Activated CD4-positive, alpha-beta memory T cell treated with anti-CD3 and anti-CD28 coated beads for 36 hours (primary cell): Measurements from ENCODE around the gene AMDHD1. TPM values are rescaled to one million over a fixed set of nuclear protein-coding genes. Genes with fewer than 3 reads are reported as not detected.

Experiments
- CTCF ChIA-PET: fragments of 350-600 bp; sonication (Branson Sonifier 250); formaldehyde crosslinking; loops from one replicate; lab custom pipeline; 2021; ENCODE audit warnings: antibody characterized with exemption, inconsistent platforms; lab: Charles Lee
- POLR2A ChIA-PET: fragments of 350-600 bp; sonication (Branson Sonifier 250); formaldehyde crosslinking; loops from one replicate; lab custom pipeline; 2021; ENCODE audit warnings: antibody characterized with exemption; lab: Charles Lee
- DNase-seq: peaks from one replicate; pipeline ENCODE4 v3.0.0-alpha.2; 2020
- H3K27ac Mint-ChIP-seq: one replicate; pipeline ENCODE4 v1.8.0; 2021; ENCODE audit warnings: mixed read lengths
- H3K27me3 Mint-ChIP-seq: one replicate; pipeline ENCODE4 v1.8.0; 2021; ENCODE audit warnings: mixed read lengths
- H3K36me3 Mint-ChIP-seq: one replicate; pipeline ENCODE4 v1.8.0; 2021; ENCODE audit warnings: mixed read lengths
- H3K4me1 Mint-ChIP-seq: one replicate; pipeline ENCODE4 v1.8.0; 2021; ENCODE audit warnings: low read depth, mixed read lengths
- H3K4me3 Mint-ChIP-seq: one replicate; pipeline ENCODE4 v1.8.0; 2021; ENCODE audit warnings: mild to moderate bottlenecking, mixed read lengths
- H3K9me3 Mint-ChIP-seq: one replicate; pipeline ENCODE4 v1.8.0; 2021; ENCODE audit warnings: mixed read lengths
- intact Hi-C: fragments of 100-400 bp; cut with micrococcal nuclease; formaldehyde crosslinking; loops from one replicate; pipeline ENCODE4 v1.15.1; 2023
- total RNA-seq, 2 experiments: library from RNA; stranded (reverse); gene quantifications; one replicate each; pipeline ENCODE4 v1.2.3, GENCODE V29; 2021

AMDHD1 gene
- total RNA-seq, 2 experiments from 2014 or later = 1.5 to 2.1 TPM

DNA sequence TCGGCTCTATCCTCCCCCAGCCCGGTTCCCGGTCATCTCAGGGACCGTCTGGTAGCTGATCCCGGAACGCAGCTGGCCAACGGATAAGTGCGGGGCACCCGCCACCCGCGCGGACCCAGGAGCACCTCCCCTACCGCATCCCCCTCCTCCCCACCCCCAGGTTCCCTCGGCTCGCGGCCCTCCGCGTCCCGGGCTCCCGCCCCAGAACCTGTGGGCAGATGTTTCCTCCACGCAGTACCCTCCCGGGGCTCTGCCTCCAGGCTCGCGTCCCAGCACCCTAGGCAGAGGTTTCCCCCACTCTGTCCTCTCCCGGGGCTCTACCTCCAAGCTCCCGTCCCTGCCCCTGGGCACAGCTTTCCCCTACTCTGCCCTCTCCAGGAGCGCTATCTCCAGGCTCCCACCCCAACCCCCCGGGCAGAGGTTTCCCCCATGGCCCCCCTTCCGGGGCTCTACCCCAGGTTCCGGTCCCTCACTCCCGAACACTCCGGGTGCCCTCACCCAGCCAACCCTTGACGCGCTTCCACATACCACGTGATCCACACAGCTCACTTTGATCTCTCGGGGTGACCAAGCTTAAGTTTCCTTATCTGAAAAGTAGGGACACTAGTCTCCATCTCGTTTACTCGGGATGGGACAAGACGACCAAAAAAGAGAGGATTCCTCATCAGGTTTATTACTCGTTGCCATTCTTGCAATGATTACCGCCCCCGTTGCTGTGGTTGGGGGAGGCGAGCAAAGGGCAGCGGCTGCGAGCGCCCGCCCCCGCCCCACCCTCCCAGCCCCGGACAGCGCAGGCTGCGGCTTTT is 404 bp upstream of the AMDHD1 start, which contains the start of gene CCDC38:
Gene CCDC38, minus strand, starts transcription at position 91 of the 806 bp plus-strand sequence. CDS start 6,105 bp downstream, outside the sequence.
- peak; percentile 90 for DNase-seq
- intact Hi-C loops = loop anchor here (1.0 to 10.0 kb wide), 7 partner anchors 24 to 964 kb away; partner anchors contain the start of genes LTA4H, METAP2, NEDD1 and SNRPF
- Mint-ChIP-seq H3K27ac (peak within 1 kb of the TSS; percentile 86), H3K36me3 (no peaks in the 10 kb centered on the region), H3K27me3 (no peaks in the 10 kb centered on the region), H3K4me3 (peak within 1 kb of the TSS; percentile 83), H3K4me1 (peaks cover 10% of the 10 kb centered on the region), H3K9me3 (no peaks in the 10 kb centered on the region)
- POLR2A ChIA-PET = interaction anchor here (0.8 to 1.8 kb wide), 7 partner anchors 10 to 726 kb away, joined by 3 to 7 read pairs (median 5); partner anchors contain the start of genes FGD6, METAP2 and VEZT
- CTCF ChIA-PET = interaction anchor here (0.6 to 5.4 kb wide), 11 partner anchors 9 to 574 kb away, joined by 3 to 48 read pairs (median 3); no protein-coding TSS in a partner anchor

DNA sequence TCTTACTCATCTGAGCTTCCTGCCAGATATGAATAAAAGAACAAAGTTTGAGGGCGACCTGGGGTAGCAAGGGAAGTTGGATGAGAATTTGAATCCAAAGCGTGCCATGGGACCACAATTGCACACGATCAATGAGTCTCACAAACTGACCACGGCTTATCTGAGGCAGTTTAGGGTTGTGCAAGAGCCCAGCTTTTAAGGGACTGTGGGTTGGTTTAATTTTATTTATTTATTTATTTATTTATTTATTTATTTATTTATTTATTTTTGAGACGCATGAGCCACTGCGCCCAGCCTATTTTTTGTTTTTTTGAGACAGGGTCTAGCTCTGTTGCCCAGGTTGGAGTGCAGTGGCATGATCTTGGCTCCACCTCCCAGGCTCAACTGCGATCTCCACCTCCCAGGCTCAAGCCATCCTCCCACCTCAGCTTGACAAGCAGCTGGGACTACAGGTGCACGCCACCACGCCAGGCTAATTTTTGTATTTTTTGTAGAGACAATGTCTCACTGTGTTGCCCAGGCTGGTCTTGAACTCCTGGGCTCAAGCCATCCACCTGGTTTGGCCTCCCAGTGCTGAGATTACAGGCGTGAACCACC is 1.1 kb downstream of the AMDHD1 start:
- Mint-ChIP-seq H3K4me3 (peak overlapping the region; percentile 83), H3K36me3 (no peaks in the 10 kb centered on the region), H3K27me3 (no peaks in the 10 kb centered on the region), H3K9me3 (no peaks in the 10 kb centered on the region), H3K27ac (no peak overlapping the region), H3K4me1 (peaks cover 10% of the 10 kb centered on the region)
- ChIA-PET CTCF (interaction anchor here (0.7 to 5.4 kb wide), 4 partner anchors 9 to 117 kb away, joined by 3 to 48 read pairs (median 6); no protein-coding TSS in a partner anchor), POLR2A (interaction anchor here (0.6 to 1.6 kb wide), 3 partner anchors 11 to 470 kb away, joined by 3 to 4 read pairs (median 4); partner anchors contain the start of gene METAP2)
- no peak for DNase-seq
- intact Hi-C loops = loop anchor here (5.0 to 10.0 kb wide), 2 partner anchors 271 to 472 kb away; partner anchors contain the start of gene METAP2

DNA sequence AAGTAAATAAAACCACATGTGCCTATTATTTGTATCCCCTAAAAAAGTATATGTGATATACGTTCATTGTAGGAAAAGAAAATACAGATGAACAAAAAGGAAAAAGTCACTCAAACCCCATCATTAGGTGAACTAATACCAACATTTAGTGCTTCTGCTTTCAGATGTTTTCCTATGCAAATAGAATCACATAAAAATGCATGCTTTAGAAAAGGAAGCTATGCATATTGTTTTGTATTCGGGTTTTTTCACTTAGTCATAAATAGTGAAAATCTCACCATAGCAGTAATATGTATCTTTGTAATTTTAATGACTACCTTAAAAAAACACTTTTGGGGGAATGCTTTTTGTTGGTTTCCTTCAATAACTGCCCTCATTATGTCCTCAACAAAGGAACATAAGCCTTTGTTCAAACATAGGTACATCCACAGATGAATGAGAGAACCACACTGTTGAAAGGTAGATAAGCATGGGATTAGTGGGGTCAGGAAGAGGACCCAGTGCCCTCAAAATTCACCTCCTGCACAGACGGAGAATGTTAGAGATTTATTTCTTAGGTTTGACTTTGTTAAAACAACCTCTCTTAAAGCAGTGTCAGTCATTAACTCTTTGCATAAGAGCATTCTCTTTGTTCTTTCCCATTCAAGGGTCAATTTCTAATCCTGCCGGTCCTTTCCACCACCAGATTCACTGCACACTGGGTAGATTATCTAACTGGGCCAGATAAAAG is 6.5 kb downstream of the AMDHD1 start:
- no peak for DNase-seq
- Mint-ChIP-seq H3K9me3 (no peaks in the 10 kb centered on the region), H3K27me3 (no peaks in the 10 kb centered on the region), H3K4me3 (no peak overlapping the region), H3K36me3 (no peaks in the 10 kb centered on the region), H3K27ac (no peak overlapping the region), H3K4me1 (no peaks in the 10 kb centered on the region)
- intact Hi-C loops = loop anchor here (10.0 kb wide), 1 partner anchor 265 kb away; no protein-coding TSS in a partner anchor
- ChIA-PET POLR2A (no interaction called here), CTCF (no interaction called here)

DNA sequence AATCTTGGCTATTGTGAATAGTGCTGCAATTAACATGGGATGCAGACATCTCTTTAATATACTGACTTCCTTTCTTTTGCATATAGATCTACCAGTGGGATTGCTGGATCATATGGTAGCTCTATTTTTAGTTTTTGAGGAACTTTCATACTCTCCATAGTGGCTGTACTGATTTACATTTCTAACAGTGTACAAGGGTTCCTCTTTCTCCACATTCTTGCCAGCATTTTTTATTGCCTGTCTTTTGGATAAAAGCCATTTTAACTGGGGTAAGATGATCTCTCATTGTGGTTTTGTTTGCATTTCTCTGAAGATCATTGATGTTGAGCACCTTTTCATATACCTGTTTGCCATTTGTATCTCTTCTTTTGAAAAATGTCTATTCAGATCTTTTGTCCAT is 8.4 kb downstream of the AMDHD1 start:
- no peaks in the 10 kb centered on the region for H3K4me1 Mint-ChIP-seq
- intact Hi-C loops = no loop called here
- CTCF ChIA-PET = interaction anchor here (1.3 kb wide), 1 partner anchor 9 kb away, joined by 3 read pairs; the partner anchor contains the start of genes AMDHD1 and CCDC38
- H3K4me3 Mint-ChIP-seq = no peak overlapping the region
- H3K27me3 Mint-ChIP-seq = no peaks in the 10 kb centered on the region
- H3K9me3 Mint-ChIP-seq = no peaks in the 10 kb centered on the region
- POLR2A ChIA-PET = interaction anchor here (2.2 kb wide), 1 partner anchor 9 kb away, joined by 6 read pairs; the partner anchor contains the start of genes AMDHD1 and CCDC38
- no peak overlapping the region for H3K27ac Mint-ChIP-seq
- no peaks in the 10 kb centered on the region for H3K36me3 Mint-ChIP-seq
- no peak for DNase-seq

DNA sequence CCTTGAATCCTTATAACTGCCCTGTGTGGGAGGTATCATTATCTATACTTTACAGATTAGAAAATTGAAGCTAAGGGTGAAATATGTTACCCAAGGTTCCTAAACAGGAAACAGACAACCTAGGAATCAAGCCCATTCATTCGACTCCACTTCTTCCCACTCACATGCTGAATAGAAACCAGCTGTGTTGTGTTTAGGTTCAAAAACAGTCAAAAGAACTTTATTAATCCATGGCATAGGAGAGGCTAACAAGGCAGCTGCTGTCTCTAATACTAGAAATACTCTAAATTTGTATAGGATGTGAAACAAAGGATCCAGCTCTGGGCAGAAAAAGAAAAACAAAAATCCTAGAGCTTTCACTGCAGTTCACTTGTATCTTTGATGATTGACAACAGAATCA is 9.9 kb downstream of the AMDHD1 start:
- Mint-ChIP-seq H3K9me3 (no peaks in the 10 kb centered on the region), H3K27ac (no peak overlapping the region), H3K4me3 (no peak overlapping the region), H3K36me3 (no peaks in the 10 kb centered on the region), H3K27me3 (no peaks in the 10 kb centered on the region), H3K4me1 (no peaks in the 10 kb centered on the region)
- POLR2A ChIA-PET = interaction anchor here (0.5 to 2.2 kb wide), 2 partner anchors 10 to 375 kb away, joined by 3 to 6 read pairs; partner anchors contain the start of genes AMDHD1 and CCDC38
- intact Hi-C loops = no loop called here
- no peak for DNase-seq
- CTCF ChIA-PET = interaction anchor here (1.2 to 1.5 kb wide), 2 partner anchors 9 to 46 kb away, joined by 5 to 6 read pairs; no protein-coding TSS in a partner anchor

DNA sequence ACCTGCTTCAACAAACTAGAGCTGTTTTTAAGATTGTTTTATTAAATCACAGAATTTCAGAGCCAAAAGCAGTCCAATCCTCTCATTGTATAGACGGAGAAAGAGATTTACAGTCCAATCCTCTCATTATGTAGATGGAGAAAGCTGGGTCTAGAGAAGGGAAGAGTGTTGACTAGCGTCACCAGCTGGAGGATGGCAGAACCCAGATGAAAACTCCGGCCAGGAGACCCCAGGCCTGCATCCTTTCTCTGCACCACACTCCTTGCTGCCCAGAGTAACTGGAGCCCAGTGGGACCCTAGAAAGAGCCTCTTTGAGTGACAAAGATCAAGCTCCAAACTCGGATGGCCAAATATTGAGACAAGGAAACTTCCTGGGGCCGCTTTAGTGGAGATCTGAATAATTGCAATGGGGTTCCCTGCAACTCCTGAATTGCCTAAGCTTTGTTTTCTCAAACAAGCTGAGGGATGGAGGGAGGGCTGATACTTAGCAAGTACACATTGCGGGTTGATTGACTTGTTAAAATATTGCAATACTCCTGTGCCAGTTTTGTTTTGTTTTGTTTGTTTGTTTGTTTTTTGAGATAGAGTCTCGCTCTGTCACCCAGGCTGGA is 12.5 kb downstream of the AMDHD1 start:
- no peaks in the 10 kb centered on the region for H3K4me1 Mint-ChIP-seq
- no peaks in the 10 kb centered on the region for H3K36me3 Mint-ChIP-seq
- H3K27me3 Mint-ChIP-seq = no peaks in the 10 kb centered on the region
- no peak overlapping the region for H3K27ac Mint-ChIP-seq
- H3K4me3 Mint-ChIP-seq = no peak overlapping the region
- no peak for DNase-seq
- intact Hi-C loops = no loop called here
- CTCF ChIA-PET = interaction anchor here (0.6 to 1.6 kb wide), 4 partner anchors 13 to 1692 kb away, joined by 3 to 6 read pairs (median 4); partner anchors contain the start of gene CCDC38
- H3K9me3 Mint-ChIP-seq = no peaks in the 10 kb centered on the region
- POLR2A ChIA-PET = interaction anchor here (0.6 kb wide), 1 partner anchor 12 kb away, joined by 4 read pairs; no protein-coding TSS in a partner anchor

DNA sequence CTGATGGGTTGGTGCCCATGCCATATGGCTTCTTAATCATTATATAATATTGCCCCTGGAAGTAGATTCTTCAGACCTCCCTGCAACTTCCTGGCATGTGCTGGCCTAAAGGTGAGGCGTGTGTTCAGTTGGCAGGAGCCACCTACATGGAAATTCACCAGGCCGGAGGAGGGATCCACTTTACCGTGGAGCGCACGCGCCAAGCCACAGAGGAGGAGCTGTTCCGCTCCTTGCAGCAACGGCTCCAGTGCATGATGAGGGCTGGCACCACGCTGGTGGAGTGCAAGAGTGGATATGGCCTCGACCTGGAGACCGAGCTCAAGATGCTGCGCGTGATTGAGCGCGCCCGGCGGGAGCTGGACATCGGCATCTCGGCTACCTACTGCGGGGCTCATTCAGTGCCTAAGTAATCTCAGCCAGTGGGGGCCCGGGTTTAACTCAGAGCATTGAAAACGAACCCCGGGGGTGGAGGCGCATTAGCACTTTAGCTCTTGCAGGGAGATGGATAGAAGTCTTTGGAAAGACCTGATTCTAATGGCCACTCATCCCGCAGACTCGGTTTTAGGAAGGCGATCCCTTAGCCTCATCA is 13.5 kb downstream of the AMDHD1 start:
- Mint-ChIP-seq H3K4me1 (no peaks in the 10 kb centered on the region), H3K9me3 (no peaks in the 10 kb centered on the region), H3K27ac (no peak overlapping the region), H3K27me3 (no peaks in the 10 kb centered on the region), H3K4me3 (no peak overlapping the region), H3K36me3 (no peaks in the 10 kb centered on the region)
- CTCF ChIA-PET = interaction anchor here (1.4 kb wide), 1 partner anchor 14 kb away, joined by 3 read pairs; the partner anchor contains the start of gene CCDC38
- intact Hi-C loops = no loop called here
- DNase-seq = no peak
- POLR2A ChIA-PET = no interaction called here

DNA sequence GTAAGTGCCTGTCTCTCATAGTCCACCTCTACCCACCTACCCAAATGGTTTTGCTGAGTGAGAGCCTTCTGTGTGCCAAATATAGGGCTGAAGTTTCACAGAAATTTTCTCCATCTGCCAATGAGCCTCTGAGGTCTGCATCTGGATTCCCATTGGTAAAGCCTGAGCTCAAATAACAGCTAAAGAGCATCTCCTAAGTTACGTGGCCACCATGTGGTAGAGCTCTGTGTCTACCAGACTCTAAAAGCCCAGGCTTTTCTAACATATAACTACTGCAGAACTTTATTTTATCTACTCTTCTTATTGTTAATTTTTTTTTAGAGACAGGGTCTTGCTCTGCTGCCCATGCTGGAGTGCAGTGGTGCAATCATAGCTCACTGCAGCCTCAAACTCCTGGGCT is 16.0 kb downstream of the AMDHD1 start:
- Mint-ChIP-seq H3K4me1 (no peaks in the 10 kb centered on the region), H3K9me3 (no peaks in the 10 kb centered on the region), H3K36me3 (no peaks in the 10 kb centered on the region), H3K27ac (no peak overlapping the region), H3K4me3 (no peak overlapping the region), H3K27me3 (no peaks in the 10 kb centered on the region)
- no peak for DNase-seq
- ChIA-PET CTCF (interaction anchor here (0.6 to 2.4 kb wide), 4 partner anchors 40 to 453 kb away, joined by 3 to 11 read pairs (median 4); no protein-coding TSS in a partner anchor), POLR2A (no interaction called here)
- intact Hi-C loops = no loop called here

DNA sequence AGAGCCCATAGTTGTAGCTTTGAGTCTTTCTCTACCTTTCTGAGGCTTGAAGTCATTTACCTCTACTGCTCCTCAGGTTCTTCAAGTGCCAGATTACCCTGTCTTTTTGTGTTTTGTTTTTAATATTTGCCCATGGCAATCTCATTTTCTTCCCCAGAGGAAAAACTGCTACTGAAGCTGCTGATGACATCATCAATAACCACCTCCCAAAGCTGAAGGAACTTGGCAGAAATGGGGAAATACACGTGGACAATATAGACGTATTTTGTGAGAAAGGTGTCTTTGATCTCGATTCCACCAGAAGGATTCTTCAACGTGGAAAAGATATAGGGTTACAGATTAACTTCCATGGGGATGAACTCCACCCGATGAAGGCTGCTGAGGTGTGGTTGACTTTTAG is 17.1 kb downstream of the AMDHD1 start:
- Mint-ChIP-seq H3K4me1 (no peaks in the 10 kb centered on the region), H3K27me3 (no peaks in the 10 kb centered on the region), H3K27ac (no peak overlapping the region), H3K36me3 (no peaks in the 10 kb centered on the region), H3K4me3 (no peak overlapping the region), H3K9me3 (no peaks in the 10 kb centered on the region)
- DNase-seq = no peak
- ChIA-PET CTCF (interaction anchor here (1.7 to 2.4 kb wide), 2 partner anchors 41 to 42 kb away, joined by 5 to 11 read pairs; no protein-coding TSS in a partner anchor), POLR2A (no interaction called here)
- intact Hi-C loops = no loop called here

DNA sequence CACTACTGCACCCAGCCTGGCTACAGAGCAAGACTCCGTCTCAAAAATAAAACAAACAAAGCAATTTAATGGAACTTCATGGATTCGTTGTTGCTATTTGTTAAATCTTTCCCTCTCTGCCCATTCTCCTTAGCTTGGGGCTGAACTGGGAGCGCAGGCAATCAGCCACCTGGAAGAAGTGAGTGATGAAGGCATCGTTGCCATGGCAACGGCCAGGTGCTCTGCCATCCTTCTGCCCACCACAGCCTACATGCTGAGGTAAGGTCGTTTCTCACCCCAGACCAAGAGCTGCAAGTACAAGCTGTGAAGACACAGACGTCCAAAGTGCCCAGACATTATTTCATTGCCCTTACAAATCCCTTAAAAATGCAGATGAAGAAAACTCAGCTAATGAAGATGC is 19.1 kb downstream of the AMDHD1 start:
- Mint-ChIP-seq H3K9me3 (no peaks in the 10 kb centered on the region), H3K4me3 (no peak overlapping the region), H3K27me3 (no peaks in the 10 kb centered on the region), H3K27ac (no peak overlapping the region), H3K4me1 (no peaks in the 10 kb centered on the region), H3K36me3 (peaks cover 1% of the 10 kb centered on the region)
- no peak for DNase-seq
- POLR2A ChIA-PET = no interaction called here
- intact Hi-C loops = no loop called here
- CTCF ChIA-PET = interaction anchor here (1.7 kb wide), 1 partner anchor 44 kb away, joined by 5 read pairs; no protein-coding TSS in a partner anchor
